GM12801 (cell line): ENCODE data around the gene STARD10.

Source experiments
- TF ChIP-seq, protein P1 (sequence below): IDR thresholded peaks from one replicate; pipeline ENCODE4 v1.5.1; 2011; ENCODE audit warnings: control low read depth; ENCODE audit not compliant: insufficient read length; ENCODE audit errors: extremely low read depth

Gene STARD10

DNA sequence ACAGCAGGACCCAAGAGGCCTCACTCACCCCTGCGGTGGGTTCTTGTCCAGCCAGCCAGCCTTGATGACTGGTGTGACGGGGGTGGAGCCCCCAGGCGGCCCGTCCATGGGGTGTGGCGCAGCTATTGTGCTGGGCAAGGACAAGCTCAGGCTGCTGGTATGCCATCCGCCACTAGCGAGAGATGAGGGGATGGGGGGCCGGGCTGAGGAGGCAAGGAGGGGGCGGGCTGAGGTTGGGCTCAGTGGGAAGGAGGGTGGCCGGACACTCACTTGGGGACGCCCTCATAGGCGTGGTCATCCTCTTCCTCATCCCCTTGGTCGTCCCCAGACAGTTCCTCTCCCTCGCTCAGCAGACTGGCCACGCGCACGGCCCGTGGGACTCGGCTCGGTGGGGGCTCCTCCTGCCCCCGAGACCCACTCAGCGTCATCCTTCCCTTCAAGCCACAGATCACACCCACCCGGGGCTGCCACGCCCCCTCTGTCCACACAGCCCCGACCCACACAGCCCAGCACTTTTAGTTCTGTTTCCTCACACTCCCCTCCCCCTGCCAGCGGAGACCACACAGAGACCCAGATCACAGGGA, 81.6 kb downstream of the STARD10 start:
- TF ChIP-seq, protein P1, sequence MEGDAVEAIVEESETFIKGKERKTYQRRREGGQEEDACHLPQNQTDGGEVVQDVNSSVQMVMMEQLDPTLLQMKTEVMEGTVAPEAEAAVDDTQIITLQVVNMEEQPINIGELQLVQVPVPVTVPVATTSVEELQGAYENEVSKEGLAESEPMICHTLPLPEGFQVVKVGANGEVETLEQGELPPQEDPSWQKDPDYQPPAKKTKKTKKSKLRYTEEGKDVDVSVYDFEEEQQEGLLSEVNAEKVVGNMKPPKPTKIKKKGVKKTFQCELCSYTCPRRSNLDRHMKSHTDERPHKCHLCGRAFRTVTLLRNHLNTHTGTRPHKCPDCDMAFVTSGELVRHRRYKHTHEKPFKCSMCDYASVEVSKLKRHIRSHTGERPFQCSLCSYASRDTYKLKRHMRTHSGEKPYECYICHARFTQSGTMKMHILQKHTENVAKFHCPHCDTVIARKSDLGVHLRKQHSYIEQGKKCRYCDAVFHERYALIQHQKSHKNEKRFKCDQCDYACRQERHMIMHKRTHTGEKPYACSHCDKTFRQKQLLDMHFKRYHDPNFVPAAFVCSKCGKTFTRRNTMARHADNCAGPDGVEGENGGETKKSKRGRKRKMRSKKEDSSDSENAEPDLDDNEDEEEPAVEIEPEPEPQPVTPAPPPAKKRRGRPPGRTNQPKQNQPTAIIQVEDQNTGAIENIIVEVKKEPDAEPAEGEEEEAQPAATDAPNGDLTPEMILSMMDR, result no peak

DNA sequence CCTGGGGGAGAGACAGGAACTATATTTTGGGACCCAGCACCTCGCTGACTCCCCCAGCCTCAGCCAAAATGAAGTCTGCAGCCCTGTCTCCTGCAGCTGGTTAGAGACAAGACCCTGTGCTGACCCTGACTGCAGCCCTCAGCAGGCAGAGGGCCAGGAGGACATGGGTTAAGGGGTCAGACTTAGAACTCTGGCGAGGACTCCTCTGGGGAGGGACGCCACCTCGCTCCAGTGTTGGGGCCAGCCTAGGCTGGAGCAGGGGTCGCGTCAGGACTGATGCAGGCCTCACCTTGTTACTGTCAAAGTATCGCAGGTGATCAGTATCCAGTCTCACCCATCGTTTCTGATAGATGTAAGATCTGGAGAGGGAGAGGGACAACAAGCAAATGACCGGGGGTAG, 82.7 kb downstream of the STARD10 start:
- TF ChIP-seq, protein P1, result no peak

DNA sequence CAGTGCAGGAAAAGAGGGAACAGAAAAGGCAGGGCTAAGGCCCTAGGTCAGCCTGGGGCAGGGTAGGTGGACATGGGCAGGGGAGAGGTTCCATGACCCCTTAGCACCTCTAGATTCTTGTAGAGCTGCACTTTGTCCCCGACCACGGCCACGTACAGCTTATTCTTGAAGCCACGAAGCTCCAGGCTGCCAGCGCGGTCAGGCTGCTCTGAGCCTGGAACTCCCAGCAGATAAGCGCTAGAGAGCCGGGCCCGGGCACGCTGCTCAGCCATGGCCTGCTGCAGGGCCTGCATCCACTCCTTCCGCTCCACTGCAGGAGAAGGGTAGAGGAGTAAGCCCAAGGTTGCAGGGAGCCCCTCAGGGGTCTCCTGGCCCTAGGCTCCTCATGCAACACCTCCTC, 83.6 kb downstream of the STARD10 start:
- TF ChIP-seq, protein P1, result no peak

DNA sequence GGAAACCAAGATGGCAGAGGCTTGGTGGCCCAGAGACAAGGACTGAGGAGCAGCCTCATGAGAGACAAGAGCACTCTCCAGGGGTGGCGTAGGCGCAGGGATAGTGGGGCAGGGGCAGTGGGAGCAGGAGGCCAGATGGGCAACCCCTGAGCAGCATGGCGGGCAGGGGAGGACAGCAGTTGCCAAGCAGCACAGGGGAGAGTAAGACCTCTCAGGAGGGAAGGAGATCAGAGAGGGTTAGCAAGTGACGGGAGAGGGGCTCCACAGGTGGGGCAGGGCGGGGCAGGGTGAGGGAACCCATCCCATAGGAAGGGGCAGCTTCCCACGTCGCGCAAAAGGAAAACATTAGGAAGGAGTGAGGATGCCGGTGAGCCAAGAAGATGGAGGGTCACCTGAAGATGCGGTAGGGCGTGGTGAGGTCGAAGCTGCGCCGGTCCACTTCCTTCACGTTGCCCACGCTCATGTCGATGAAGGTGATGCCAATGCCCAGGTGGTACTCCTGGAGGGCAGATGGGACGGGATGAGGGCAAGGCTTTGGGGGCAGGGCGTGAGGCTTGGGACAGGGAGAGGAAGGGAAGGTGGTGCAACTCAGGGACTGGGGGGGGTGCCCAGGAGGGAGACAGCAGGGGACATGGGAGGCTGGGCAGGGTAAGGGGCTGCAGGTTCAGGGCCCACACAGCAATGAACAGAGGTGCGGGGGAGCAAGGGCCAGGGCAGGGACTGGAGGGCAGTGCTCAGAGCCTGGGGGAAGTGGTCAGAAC, 84.2 kb downstream of the STARD10 start:
- TF ChIP-seq, protein P1, result no peak

DNA sequence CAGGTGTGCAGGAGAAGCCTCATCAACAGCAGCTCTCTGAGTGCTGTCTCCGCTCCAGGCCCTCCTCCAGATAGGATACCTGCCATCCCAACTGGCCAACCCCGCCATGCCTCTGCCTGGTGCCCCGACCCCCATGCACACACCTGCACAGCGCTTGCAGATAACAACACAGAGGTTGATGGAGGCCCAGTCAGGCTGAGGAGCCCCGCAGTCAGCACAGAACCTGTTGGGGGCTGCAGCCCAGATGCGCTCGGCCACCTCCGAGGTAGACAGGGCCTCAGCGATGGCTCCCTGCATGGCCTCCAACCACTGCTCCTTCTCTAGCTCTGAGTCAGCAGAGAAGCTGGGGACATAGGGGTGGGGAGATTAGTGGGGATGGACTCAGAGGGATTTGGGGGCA, 86.8 kb downstream of the STARD10 start:
- TF ChIP-seq, protein P1, result no peak

DNA sequence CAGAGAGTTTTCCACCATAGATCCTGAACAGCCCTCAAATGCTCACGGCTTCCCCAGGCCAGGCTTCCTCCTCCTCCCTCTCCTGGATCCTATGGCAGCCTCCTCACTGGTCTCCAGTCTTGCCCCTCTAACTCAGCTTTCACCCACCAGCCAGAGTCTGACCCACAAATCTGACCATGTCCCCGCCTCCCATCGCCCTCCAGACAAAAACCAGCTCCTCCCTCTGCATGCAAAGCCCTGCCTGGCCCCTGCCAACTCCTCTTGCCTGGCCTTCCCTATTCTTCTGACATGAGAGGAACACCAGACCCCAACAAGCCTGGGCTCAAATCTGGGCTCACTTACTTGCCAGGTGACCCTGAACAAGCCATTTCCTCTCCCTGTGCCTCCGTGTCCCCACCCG, 87.3 kb downstream of the STARD10 start:
- TF ChIP-seq, protein P1, result no peak

DNA sequence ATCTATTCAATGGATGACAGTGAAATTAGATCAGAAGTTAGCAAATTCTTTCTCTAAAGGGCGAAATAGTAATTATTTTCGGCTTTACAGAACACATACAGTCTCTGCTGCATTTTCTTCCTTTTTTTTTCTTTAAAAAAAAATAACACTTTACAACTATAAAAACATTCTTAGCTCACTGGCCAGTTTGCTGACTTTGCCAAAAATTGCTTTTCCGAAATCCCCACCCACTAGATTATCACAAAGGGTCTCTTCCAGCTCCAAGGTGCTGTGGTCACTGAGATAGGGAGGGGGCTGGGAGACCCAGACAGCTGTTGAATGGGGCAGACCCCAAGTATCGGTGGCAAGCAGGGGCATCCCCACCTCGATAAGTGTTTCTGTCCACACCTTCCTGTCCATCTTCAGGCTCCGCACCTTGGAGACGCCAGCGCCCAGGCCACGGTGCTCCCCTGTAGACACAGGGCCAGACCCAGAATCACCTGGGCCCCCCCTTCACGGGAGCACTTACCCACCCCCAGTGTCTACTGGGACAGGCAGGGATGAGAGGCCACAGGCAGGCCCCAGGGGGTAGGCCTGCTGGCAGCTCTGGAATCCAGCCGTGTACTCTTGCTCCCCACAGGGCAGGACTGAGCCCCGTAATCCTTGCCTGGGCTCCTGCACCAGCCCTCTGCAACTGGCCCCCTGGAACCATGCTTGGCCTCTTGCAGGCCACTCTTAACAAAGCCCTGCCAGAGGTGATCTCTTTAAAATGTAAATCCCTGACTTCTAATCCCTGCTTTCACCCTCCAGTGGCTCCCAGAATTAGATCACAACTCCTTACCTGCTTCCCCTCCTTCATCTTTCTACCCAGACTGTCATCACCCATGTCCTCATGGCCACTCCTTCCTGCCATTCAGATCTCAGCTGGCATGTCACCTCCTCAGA, 88.1 kb downstream of the STARD10 start:
- TF ChIP-seq, protein P1, result no peak
